ENCODE measurements around the gene SOWAHA.
"Not testable (repeated sequence)": the region's sequence is repeated elsewhere in the genome, so short reads cannot be mapped to it uniquely, and the experiment has no call there.

SOWAHA gene

DNA sequence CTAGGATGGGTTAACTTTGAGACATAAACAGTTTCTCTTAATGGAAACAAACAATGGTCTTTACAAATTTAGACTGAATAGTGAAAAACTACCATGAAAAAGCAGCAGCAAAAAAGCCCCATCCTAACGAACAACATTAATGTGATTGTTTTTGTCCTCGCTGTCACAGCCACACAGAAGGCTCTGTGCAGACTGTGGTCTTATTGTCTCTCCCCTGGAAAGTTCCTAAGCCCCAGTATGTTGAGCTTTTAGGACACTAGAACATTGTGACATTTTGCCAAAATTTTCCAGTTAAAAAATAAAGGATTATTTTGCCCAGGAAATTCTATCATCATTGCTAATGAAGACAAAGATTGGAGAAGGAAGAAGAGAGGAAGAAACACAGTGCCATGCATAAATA, 12.6 kb upstream of the SOWAHA start:
- intact Hi-C loops (cut with DNase I), result no loop called here

DNA sequence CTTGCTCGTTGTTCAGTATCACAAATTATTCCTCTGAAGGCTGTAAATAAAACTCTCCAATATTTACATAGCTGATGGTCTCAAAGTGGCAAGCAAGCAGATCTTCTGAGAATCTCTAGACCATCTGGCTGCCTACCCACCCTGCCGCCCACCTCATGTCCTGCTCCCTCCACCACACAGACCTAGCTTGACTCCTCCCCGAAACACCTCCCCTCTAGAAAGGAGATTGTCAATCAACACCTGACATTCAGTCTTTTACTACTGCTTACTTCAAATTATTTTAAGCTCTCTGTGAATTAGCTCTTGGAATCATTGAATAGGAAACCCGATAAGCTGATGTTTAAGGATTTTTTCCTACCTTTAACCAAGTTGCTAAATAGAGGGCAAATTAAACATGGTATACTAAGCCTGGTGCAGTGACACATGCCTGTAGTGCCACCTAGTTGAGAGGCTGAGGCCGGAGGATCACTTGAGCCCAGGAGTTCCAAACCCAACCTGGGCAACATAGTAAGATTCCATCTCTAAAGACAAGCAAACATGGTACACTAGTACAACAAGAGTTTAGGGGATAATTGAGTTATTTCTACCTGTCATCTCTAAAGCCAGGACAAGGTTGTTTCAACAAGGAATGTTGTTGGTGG, 10.9 kb upstream of the SOWAHA start:
- intact Hi-C loops (cut with DNase I), result no loop called here
- DNase-seq, result peak in 3 of 42 donors; percentile 20 to 42 (median 27)

More for the DNA sequence above, 12.6 kb upstream of the SOWAHA start:
- DNase-seq, result peak in 26 of 42 donors; percentile 35 to 86 (median 62)

DNA sequence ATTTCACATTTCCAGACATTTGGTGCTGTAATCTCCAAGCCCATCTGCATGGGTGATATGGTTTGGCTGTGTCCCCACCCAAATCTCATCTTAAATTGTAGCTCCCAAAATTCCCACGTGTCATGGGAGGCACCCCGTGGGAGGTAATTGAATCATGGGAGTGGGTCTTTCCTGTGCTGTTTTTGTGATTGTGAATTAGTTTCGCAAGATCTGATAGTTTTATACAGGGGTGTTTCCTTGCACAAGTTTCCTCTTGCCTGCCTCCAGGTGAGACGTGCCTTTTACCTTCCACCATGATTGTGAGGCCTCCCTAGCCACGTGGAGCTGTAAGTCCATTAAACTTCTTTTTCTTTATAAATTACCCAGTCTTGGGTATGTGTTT, 10.4 kb upstream of the SOWAHA start:
- DNase-seq; intact Hi-C loops (cut with DNase I): not testable (repeated sequence)

DNA sequence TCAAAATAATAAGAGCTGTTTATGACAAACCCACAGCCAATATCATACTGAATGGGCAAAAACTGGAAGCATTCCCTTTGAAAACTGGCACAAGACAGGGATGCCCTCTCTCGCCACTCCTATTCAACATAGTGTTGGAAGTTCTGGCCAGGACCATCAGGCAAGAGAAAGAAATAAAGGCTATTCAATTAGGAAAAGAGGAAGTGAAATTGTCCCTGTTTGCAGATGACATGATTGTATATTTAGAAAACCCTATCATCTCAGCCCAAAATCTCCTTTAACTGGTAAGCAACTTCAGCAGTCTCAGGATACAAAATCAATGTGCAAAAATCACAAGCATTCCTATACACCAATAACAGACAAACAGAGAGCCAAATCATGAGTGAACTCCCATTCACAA, 8.9 kb upstream of the SOWAHA start:
- intact Hi-C loops (cut with DNase I); DNase-seq: not testable (repeated sequence)

DNA sequence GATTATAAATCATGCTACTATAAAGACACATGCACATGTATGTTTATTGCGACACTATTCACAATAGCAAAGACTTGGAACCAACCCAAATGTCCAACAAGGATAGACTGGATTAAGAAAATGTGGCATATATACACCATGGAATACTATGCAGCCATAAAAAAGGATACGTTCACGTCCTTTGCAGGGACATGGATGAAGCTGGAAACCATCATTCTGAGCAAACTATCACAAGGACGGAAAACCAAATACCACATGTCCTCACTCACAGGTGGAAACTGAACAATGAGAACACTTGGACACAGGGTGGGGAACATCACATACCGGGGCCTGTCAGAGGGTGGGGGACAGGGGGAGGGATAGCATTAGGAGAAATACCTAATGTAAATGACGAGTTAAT, 7.2 kb upstream of the SOWAHA start:
- DNase-seq, result not testable (repeated sequence)

DNA sequence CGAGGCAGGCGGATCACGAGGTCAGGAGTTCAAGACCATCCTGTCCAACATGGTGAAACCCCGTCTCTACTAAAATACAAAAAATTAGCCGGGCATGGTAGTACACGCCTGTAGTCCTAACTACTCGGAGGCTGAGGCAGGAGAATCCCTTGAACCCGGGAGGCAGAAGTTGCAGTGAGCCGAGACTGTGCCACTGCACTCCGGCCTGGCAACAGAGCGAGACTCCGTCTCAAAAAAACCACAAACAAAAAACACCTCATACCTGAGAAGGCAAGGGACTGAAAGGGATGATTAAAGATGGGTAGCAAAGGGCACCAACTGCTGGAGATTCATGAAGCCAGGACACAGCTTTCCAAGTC, 6.3 kb upstream of the SOWAHA start:
- DNase-seq, result peak in 1 of 42 donors; percentile 15
- intact Hi-C loops (cut with DNase I), result not testable (repeated sequence)

More for the DNA sequence above, 7.2 kb upstream of the SOWAHA start:
- intact Hi-C loops (cut with DNase I), result not testable (repeated sequence)

DNA sequence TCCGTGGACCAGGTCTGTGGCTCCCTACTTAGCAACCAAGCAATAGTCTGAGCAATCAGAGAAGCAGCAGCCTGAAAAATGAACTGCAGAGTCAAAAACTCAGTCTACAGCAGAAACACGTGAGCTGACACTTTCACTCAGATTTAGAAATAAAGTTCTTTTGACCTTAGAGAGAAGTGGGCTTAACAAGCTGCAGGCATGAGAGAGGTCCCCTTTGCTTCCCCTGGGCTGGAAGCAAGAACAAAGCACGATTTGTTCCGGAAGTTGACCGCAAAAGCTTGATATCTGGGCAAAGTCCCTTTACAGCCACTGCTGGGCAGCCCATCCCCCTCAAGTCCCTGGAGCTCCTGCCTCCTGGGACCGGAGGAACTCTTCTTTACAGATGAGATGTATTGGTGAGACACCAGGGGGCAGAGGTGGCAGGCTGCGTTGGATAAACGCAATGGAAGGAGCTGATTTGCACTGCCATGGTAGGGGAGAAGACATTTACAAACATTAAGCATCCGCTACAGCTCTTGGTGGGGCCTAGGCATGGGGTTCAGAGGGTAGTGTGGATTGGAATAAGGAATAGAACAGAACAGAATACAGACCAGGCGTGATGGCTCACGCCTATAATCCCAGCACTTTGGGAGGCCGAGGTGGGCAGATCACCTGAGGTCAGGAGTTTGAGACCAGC, 5.8 kb upstream of the SOWAHA start:
- peak in 38 of 42 donors; percentile 50 to 87 (median 69) for DNase-seq

DNA sequence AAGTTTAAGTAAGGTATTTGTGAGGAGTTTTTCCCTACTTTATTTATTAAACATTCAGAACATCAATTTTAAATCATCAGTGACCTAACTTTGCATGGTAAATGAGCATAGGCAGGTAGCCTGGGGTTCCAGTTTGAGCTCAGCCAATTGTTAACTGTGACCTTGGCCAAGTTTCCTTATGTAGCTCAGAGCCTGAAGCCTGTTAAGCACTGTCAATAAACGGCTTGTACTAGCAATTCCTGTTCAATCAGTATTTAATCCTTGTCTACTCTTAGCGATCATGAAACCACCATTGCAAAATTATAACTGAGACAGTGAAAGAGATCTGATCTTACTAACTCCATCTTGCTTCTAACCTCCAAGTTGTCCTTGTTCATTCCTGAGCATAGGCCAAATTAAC, 4.7 kb upstream of the SOWAHA start:
- intact Hi-C loops (cut with DNase I), result no loop called here
- DNase-seq, result peak in 1 of 42 donors; percentile 7

More for the DNA sequence above, 5.8 kb upstream of the SOWAHA start:
- intact Hi-C loops (cut with DNase I), result no loop called here

DNA sequence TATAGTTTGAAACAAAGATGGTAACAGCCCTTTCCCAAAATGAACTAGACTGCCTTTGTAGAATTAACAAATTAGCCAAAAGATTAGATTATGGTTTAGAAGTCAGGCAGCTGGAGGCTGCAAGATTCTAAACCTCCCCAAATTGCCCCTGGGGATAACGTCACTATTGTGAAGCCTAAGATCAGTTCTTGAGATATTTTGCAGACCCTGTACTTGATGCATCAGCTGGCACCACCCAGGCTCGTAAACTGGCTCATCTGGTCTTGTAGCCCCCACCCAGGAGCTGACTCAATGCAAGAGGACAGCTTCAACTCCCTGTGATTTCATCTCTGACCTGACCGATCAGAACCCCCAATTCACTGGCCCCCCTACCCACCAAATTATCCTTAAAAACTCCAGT, 4.2 kb upstream of the SOWAHA start:
- no peak for DNase-seq
- intact Hi-C loops (cut with DNase I), result no loop called here

DNA sequence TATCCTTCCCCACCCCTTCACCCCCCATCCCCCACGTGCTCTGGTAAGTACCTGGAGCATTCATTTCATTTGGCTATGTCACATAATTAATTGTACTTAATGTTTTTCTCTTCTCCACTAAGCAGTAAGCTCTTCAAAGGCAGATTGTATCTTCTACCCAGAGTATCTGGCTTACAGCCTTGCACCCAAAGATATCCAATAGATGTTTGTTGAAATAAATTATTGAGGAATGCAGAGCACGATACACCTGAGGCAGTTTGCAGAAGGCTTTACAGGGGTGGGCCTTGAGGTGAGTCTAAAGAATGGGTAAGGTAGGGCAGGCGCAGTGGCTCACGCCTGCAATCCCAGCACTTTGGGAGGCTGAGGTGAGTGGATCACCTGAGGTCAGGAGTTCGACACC, 2.5 kb upstream of the SOWAHA start:
- DNase-seq, result no peak
- intact Hi-C loops (cut with DNase I), result loop anchor here (5.0 kb wide), 1 partner anchor 33 kb away; the partner anchor contains the start of gene SEPTIN8

DNA sequence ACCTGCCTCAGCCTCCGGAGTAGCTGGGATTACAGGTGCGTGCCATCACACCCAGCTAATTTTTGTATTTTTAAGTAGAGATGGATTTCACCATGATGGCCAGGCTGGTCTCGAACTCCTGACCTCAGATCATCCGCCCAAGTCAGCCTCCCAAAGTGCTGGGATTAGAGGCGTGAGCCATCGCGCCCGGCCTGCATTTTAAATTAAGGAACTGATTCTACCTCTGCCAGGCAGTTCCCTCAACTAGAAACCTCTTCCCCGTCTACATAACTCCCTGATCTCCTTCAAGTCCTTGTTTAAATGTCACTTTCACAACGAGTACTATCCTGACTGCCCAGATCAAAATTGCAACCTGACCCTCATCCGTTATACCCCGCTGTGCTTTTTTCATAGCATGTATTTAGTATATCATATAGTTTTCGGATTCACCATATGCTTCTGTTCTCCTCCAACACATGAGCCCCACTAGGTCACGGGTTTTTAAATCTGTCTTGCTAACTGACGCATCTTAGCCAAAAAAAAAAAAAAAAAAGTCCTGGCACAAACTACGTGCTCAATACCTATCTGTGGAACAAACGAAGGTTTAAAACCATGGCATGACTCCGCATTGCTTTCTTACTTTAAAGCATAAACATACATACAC, 858 bp upstream of the SOWAHA start:
- peak in 1 of 42 donors; percentile 21 for DNase-seq
- intact Hi-C loops (cut with DNase I), result loop anchor here (5.0 kb wide), 1 partner anchor 35 kb away; the partner anchor contains the start of gene SEPTIN8

DNA sequence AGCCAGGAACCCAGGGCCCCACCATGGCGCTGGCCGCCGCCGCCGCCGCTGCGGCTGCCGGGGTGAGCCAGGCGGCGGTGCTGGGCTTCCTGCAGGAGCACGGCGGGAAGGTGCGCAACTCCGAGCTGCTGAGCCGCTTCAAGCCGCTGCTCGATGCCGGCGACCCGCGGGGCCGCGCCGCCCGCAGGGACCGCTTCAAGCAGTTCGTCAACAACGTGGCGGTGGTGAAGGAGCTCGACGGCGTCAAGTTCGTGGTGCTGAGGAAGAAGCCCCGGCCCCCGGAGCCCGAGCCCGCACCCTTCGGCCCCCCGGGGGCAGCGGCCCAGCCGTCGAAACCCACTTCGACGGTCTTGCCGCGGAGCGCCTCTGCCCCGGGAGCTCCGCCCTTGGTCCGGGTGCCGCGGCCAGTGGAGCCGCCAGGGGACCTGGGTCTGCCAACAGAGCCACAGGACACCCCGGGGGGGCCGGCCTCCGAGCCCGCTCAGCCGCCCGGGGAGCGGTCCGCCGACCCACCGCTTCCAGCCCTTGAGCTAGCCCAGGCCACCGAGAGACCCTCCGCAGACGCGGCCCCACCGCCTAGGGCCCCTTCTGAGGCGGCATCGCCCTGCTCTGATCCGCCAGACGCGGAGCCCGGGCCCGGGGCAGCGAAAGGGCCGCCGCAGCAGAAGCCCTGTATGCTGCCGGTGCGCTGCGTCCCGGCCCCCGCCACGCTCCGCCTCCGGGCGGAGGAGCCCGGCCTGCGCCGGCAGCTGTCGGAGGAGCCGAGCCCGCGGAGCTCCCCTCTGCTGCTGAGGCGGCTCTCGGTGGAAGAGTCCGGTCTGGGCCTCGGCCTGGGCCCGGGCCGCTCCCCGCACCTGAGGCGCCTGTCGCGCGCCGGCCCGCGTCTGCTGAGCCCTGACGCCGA, 749 bp downstream of the SOWAHA start:
- intact Hi-C loops (cut with DNase I), result loop anchor here (5.0 kb wide), 1 partner anchor 37 kb away; the partner anchor contains the start of gene SEPTIN8
- peak in 41 of 42 donors; percentile 47 to 89 (median 77) for DNase-seq

DNA sequence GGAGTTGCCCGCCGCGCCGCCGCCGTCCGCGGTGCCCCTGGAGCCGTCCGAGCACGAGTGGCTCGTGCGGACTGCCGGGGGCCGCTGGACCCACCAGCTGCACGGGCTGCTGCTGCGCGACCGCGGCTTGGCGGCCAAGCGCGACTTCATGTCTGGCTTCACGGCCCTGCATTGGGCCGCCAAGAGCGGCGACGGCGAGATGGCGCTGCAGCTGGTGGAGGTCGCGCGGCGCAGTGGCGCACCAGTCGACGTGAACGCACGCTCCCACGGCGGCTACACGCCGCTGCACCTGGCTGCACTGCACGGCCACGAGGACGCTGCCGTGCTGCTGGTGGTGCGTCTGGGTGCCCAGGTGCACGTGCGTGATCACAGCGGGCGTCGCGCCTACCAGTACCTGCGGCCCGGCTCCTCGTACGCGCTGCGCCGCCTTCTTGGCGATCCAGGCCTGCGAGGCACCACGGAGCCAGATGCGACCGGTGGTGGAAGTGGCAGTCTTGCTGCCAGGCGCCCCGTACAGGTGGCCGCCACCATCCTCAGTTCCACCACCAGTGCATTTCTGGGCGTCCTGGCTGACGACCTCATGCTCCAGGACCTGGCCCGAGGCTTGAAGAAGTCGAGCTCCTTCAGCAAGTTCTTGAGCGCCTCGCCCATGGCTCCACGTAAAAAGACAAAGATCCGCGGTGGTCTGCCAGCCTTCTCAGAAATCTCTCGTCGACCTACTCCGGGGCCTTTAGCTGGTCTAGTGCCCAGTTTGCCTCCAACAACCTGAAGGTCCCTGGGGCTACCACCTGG, 1.6 kb downstream of the SOWAHA start:
- intact Hi-C loops (cut with DNase I), result loop anchor here (5.0 kb wide), 1 partner anchor 37 kb away; the partner anchor contains the start of gene SEPTIN8
- peak in 18 of 42 donors; percentile 24 to 73 (median 51) for DNase-seq

DNA sequence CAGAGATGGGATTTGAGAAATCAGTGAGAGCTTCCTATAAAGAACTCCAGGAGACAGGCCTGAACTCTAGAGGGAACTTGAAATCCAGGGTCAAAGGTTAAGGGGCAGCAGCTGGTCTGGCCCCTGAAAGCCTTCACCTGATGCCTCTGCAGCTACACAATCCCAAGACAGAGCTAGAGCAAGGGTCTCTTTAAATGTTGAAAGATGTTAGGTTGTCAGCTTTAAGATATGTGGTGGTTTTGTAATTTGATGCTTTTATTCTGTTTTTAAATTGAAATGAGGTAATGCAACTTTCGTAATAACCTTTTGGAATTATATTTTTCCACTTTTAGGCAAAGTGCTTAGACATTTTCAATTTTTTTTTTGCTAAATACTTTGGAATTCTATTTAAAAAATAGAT, 2.4 kb downstream of the SOWAHA start:
- intact Hi-C loops (cut with DNase I), result no loop called here
- no peak for DNase-seq

DNA sequence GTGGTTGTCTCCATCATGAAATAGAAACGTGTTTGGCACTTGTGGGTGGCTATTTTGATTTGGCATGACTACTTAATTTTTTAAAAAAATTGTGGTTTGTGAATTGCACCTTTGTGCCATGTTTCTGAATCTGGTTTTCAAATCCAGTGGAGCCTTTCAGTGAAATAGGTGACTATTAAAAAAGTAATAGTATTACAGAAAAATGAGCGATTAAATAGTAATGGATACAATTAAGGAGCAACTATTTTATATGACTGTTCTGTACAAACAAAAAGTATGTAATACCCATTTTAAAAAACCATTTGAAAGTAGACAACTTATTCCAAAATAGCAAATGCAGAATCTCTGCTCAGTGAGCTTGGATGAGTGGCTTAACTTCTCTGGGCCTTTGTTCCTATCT, 3.0 kb downstream of the SOWAHA start:
- no peak for DNase-seq
- intact Hi-C loops (cut with DNase I), result no loop called here

DNA sequence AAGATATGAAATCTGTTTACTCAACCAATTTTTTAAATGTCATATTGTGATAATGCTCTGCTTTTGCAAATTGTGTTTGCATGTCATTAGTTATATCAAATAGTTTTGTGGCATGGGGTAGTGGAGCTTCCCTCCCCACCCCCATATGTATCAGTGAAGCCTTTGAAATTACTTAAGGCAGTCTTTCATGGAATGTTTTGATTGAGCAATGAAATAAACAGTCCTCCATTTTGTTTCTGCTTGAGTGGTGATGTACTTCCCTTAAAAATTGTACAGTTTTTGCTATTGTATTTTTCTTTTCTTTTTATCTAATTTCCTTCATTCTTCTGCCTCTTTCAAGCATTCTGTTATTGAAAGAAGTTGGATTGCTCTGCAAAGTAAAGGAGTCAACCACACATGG, 3.5 kb downstream of the SOWAHA start:
- intact Hi-C loops (cut with DNase I), result no loop called here
- DNase-seq, result no peak

DNA sequence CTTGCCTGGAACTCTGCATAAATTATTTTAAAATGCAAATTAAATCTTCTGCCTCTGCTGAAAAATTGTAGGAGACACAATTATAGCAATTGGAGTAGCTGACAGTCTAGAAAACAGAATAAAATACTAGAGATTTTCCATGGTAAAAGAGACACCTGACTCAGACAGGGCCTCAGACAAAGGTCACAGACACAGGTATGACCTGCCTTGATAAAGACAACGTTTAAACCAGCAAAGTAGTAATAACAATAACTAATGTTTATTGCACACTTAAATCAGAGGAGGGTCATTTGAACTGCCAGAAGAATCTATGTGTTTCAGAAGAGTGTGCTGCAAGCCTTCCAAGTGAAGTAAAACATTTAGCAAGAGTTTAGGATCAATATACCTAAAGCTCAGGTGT, 3.9 kb downstream of the SOWAHA start:
- DNase-seq, result no peak
- intact Hi-C loops (cut with DNase I), result no loop called here

DNA sequence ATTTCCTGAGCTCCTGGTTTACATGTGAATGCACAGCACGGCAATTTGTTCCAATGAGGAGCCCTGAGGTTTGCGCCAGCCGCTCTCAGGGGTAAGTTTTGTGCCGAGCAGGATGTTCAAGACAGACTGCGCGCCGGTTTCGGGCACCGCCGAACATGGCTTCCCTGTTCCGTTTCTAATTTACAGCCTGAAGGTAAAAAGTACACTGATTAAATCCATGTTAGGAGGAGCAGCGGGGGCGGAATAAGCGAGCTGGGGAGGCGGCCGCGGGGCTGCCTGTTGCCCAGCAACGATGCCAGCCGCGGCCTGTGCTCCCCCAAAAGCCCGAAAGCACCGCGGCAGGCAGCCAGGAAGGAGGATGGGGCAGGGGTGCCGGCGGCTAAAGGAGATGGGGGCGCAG, 6.4 kb downstream of the SOWAHA start:
- intact Hi-C loops (cut with DNase I), result no loop called here
- DNase-seq, result peak in 41 of 42 donors; percentile 51 to 91 (median 73)

Data from head of caudate nucleus (tissue), 42 donors.